Measurements from ENCODE around the gene PRPF31.

DNA sequence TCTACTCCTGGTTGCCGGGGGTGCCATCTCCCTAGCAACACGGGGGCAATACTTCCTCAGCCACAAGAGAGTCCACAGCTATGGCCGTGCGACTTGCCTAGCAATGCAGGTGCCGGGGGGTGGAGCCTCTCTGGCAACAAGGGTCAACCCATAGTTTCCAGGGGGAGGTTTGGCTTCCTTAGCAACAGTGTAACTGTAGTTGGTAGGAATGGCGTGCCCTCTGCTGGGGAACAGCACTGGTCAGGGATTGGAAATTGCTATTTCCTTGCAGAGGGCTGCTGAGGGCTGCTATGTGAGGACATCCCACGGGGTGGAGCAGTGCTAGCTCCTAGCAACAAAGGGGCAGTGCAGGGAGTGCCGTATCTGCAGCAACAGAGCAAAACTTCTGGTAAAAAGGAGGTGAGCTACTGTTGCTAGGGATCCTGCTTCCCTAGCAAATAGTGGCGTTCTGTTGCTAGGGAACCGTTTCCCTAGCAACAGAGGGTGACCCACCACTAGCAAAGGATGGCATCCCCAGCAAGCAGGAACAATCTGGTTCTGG, 64.4 kb downstream of the PRPF31 start:
- TF ChIP-seq, protein P1, sequence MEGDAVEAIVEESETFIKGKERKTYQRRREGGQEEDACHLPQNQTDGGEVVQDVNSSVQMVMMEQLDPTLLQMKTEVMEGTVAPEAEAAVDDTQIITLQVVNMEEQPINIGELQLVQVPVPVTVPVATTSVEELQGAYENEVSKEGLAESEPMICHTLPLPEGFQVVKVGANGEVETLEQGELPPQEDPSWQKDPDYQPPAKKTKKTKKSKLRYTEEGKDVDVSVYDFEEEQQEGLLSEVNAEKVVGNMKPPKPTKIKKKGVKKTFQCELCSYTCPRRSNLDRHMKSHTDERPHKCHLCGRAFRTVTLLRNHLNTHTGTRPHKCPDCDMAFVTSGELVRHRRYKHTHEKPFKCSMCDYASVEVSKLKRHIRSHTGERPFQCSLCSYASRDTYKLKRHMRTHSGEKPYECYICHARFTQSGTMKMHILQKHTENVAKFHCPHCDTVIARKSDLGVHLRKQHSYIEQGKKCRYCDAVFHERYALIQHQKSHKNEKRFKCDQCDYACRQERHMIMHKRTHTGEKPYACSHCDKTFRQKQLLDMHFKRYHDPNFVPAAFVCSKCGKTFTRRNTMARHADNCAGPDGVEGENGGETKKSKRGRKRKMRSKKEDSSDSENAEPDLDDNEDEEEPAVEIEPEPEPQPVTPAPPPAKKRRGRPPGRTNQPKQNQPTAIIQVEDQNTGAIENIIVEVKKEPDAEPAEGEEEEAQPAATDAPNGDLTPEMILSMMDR (IDR thresholded peaks at IDR 0.05) = peak in 4 of 5 experiments; percentile 41 to 79 (median 52)
- no peak for TF ChIP-seq POLR2AphosphoS5 (IDR thresholded peaks at IDR 0.05)
- TF ChIP-seq POLR2A (IDR thresholded peaks at IDR 0.05) = no peak
